ENCODE measurements around the gene RTP3.
"Not testable (repeated sequence)": the region's sequence is repeated elsewhere in the genome, so short reads cannot be mapped to it uniquely, and the experiment has no call there.

The RTP3 gene

GRCh38 chr3:46490338-46491084, 7.3 kb upstream of the RTP3 start:
- in situ Hi-C loops (cut with HindIII; ENCODE audit: low sequenced_read_pairs), result no loop called here

DNA sequence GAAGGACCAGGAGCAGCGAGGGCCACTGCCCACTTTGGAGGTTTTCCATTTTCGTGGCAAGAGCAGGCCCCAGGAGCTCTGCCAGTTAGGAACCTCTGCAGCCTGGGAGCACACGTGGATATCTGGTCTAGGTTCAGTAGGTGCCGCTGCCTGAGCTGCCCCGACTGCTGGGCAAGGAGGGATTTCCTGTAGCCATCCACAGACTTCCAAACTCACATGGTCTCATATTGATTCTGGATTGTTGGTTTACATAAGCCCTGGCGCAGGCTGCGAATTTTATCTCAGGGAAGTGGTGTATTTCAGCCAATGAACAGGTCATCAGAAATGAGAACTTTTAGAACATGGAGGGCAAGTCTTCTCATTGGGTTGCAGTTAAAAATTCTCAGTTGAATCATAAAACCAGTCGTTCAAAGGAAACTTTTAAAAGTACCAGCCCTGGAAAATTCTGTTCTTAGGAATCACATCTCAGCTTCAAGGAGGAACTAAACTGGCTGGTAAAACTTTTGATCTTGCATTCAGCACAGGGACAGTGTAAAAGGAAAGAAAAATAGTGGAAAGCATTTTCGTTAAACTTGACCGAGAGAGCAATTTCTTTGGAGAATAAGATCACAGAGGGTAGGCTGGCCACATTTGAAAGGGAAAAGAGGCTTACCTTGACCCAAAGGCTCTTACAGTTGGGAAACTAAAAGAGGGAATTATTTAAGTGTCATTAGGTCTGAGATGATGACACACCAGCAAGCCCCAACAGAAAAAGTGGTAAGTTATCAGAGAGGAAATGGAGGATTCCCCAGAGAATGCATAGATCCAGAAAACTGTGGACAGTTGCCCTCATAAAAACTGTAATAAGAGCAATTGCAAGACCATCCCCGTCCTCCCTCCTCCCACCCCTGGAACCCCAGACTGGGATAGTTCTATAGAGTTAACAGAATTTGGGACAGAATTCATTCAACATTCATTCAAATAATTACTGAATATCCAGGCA, 6.4 kb upstream of the RTP3 start:
- in situ Hi-C loops (cut with HindIII; ENCODE audit: low sequenced_read_pairs), result no loop called here

DNA sequence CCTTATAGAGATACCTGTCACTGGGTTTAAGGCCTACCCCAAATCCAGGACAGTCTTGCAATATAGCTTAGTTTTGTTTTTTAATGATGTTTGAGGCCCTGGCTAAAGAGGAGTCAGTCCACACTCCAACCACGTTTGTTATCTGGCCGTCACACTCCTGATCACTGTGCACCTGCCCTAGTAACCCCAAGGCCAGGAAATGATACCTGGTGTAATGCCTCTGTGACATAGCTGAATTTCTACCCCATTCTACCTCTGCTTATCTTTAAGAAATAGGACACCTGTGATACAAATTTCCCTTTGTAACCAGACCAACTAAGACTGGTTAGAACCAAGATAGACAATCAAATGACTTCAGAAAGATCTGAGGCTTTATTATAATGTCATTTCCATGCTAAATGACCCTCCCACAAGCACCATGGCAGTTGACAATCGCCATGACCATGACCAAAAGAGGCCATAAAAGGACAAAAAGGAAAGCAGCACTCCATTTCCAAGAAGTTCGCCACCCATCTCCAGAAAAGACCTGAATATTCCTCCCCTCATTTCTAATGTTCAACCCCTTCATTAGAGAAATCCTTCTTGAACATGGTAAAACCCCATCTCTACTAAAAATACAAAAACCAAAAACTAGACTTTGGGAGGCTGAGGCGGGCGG, 4.8 kb upstream of the RTP3 start:
- in situ Hi-C loops (cut with HindIII; ENCODE audit: low sequenced_read_pairs), result no loop called here

GRCh38 chr3:46494491-46494890, 3.3 kb upstream of the RTP3 start:
- in situ Hi-C loops (cut with HindIII; ENCODE audit: low sequenced_read_pairs), result not testable (repeated sequence)

- in situ Hi-C loops (cut with HindIII; ENCODE audit: low sequenced_read_pairs), result no loop called here
Observed at GRCh38 chr3:46495901-46496456, 1.8 kb upstream of the RTP3 start.

DNA sequence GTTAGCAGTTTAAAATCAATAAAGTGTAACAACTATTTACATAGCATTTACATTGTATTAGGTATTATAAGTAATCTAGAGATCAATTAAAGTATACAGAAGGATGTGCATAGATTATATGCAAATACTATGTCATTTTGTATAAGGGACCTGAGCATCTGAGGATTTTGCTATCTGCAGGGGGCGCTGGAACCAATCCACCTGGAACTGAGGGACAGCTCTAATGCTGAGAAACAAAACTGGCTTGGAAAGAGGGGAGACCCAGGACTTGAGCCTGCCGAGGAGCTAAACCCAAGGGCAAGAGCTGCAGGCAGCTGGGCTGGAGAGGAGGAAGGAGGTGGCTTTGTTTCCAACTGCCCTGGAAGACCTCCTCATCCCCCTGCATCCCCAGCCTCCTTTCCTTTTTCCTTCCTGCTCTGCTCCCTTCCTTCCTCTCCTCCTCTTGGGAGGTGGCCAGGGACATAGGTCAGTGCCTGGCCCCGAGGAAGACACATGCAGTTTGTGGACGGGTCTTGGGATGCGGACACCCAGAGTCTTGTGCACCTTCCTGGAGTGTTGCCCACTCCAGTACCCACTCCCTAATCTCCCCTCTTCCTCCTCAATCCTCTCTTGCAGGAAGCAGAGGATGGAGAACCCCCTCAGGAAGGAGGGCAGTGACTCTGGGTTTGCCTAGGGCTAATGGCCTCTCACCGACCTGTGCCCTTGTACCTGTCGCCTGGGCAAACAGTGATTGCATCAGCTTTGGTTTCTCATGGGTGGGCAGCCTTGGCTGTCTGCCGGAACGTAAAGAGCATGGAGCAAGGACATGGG, 825 bp upstream of the RTP3 start:
- in situ Hi-C loops (cut with HindIII; ENCODE audit: low sequenced_read_pairs), result no loop called here

- in situ Hi-C loops (cut with HindIII; ENCODE audit: low sequenced_read_pairs), result no loop called here
Observed at GRCh38 chr3:46498916-46499519, 1.2 kb downstream of the RTP3 start.

GRCh38 chr3:46500656-46501635, 3.2 kb downstream of the RTP3 start:
- in situ Hi-C loops (cut with HindIII; ENCODE audit: low sequenced_read_pairs), result loop anchor here (5.0 kb wide), 1 partner anchor 61 kb away; no protein-coding TSS in a partner anchor

- in situ Hi-C loops (cut with HindIII; ENCODE audit: low sequenced_read_pairs), result loop anchor here (5.0 kb wide), 1 partner anchor 61 kb away; no protein-coding TSS in a partner anchor
Observed at GRCh38 chr3:46501702-46502101, 3.9 kb downstream of the RTP3 start.

GRCh38 chr3:46503200-46503874, 5.6 kb downstream of the RTP3 start:
- in situ Hi-C loops (cut with HindIII; ENCODE audit: low sequenced_read_pairs), result loop anchor here (5.0 kb wide), 1 partner anchor 59 kb away; no protein-coding TSS in a partner anchor

GRCh38 chr3:46504789-46505188, 7.0 kb downstream of the RTP3 start:
- in situ Hi-C loops (cut with HindIII; ENCODE audit: low sequenced_read_pairs), result loop anchor here (5.0 kb wide), 1 partner anchor 58 kb away; no protein-coding TSS in a partner anchor

GRCh38 chr3:46505953-46506352, 8.2 kb downstream of the RTP3 start:
- in situ Hi-C loops (cut with HindIII; ENCODE audit: low sequenced_read_pairs), result no loop called here

DNA sequence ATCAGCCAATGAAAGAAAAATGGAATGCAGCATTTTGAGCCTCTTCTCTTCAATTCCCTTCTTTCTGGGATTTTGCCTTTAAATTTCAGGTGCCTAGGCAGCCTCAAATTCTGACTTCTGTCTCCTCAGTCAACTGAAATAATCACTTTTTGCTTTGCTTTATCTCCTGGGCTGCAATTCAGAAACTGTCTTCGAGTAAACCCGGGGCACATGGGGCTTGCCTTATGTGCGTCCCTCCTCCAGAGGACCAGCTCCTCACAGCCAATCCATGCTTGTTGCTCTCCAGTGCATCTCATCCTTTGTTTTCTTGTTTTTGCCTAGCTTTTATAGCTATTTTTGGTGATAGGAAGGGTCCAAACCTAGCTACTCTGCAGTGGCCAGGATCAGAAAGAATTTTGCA, 8.8 kb downstream of the RTP3 start:
- in situ Hi-C loops (cut with HindIII; ENCODE audit: low sequenced_read_pairs), result no loop called here

GRCh38 chr3:46508850-46509591, 11.2 kb downstream of the RTP3 start:
- in situ Hi-C loops (cut with HindIII; ENCODE audit: low sequenced_read_pairs), result no loop called here

GRCh38 chr3:46509661-46510187, 11.9 kb downstream of the RTP3 start:
- in situ Hi-C loops (cut with HindIII; ENCODE audit: low sequenced_read_pairs), result no loop called here

DNA sequence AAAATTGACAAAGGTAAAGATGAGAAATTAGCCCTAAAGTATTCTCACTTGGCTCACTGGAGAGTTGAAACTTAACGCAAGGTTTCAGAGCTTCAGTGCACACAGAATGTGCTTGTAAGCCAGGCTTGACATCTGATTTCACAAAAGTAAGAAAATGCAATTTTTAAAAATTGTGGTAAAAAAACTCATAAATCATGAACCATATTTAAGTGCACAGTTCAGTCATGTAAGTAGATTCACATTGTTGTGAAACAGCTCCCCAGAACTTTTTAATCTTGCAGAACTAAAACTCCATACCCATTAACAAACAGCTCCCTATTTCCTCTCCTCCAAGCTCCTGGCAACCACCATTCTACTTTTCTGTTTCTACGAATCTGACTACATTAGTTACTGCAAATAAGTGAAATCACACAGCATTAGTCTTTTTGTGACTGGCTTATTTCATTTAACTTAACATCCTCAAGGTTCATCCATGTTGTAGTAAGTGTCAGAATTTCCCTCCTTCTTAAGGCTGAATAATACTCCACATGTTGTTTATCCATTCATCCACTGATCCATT, 14.5 kb downstream of the RTP3 start:
- in situ Hi-C loops (cut with HindIII; ENCODE audit: low sequenced_read_pairs), result no loop called here

- in situ Hi-C loops (cut with HindIII; ENCODE audit: low sequenced_read_pairs), result no loop called here
Observed at GRCh38 chr3:46516521-46516920, 18.7 kb downstream of the RTP3 start.

Measured in DLD1 (cell line).